HepG2 (cell line): Measurements from ENCODE around the gene CDK14. TPM values are rescaled to one million over a fixed set of nuclear protein-coding genes. Genes with fewer than 3 reads are reported as not detected.
"Not testable (repeated sequence)": the region's sequence is repeated elsewhere in the genome, so short reads cannot be mapped to it uniquely, and the experiment has no call there.

Source experiments
- ATAC-seq: fragments of 200-7000 bp; cut with Tn5 transposase; 3 replicates; pipeline ENCODE4 v1.9.1; 2020; ENCODE audit warnings: mild to moderate bottlenecking, moderate library complexity
- BruUV-seq: library from RNA; stranded (reverse); fragments of 400-500 nt; replicated peaks from 2 replicates; lab custom pipeline; 2021; lab: Mats Ljungman, UMichigan
- CTCF ChIA-PET: fragments of 300-600 bp; formaldehyde crosslinking; extraction: SDS; loops from one replicate; lab custom pipeline; 2021; ENCODE audit warnings: low total read pairs, inconsistent platforms, low intra/inter-chr PET ratio; lab: Yijun Ruan, JAX
- POLR2A ChIA-PET: fragments of 350-600 bp; sonication (Branson Sonifier 250); formaldehyde crosslinking; loops from one replicate; lab custom pipeline; 2020; ENCODE audit warnings: antibody characterized with exemption, inconsistent platforms; lab: Yijun Ruan, JAX
- DNase-seq: peaks from one replicate; pipeline ENCODE4 v3.0.0-alpha.2; 2015; ENCODE audit warnings: low spot score
- FAIRE-seq: peaks from 3 replicates; lab custom pipeline; 2011; peaks lifted over from hg19 to GRCh38; lab: Jason Lieb, UNC
- H2AFZ ChIP-seq: one replicate; pipeline ENCODE4 v1.6.1; 2011; ENCODE audit warnings: low read length, inconsistent platforms
- H3K27ac ChIP-seq: fragments of 300-600 bp; 3 replicates; pipeline ENCODE4 v1.8.0; 2011; ENCODE audit warnings: mixed run types, mild to moderate bottlenecking, mixed read lengths, low read length, inconsistent platforms; ENCODE audit not compliant: insufficient read depth; ENCODE audit errors: extremely low read length
- H3K27me3 ChIP-seq, 2 experiments: fragments of 200-600 bp in 1 of 2; 2 replicates in 1 of 2; 3 replicates in 1 of 2; pipeline versions ENCODE4 v1.6.0 to v1.8.0; 2011; ENCODE audit warnings: low read length in 2 of 2, mild to moderate bottlenecking in 2 of 2, moderate library complexity in 2 of 2, inconsistent platforms in 1 of 2; ENCODE audit not compliant: insufficient read depth in 2 of 2, control insufficient read depth in 1 of 2
- H3K36me3 ChIP-seq, 2 experiments: fragments of 200-600 bp in 1 of 2; replicated peaks in 1 of 2; 2 replicates in 1 of 2; 3 replicates in 1 of 2; pipeline versions ENCODE4 v1.5.1 to v1.8.0; 2011; ENCODE audit warnings: low read length in 2 of 2, inconsistent platforms in 1 of 2; ENCODE audit not compliant: insufficient read depth in 2 of 2, control insufficient read depth in 1 of 2
- H3K4me1 ChIP-seq: 2 replicates; pipeline ENCODE4 v1.5.1; 2012; ENCODE audit warnings: low read length, inconsistent platforms; ENCODE audit not compliant: insufficient read depth
- H3K4me2 ChIP-seq: 2 replicates; pipeline ENCODE4 v1.6.0; 2011; ENCODE audit warnings: low read depth, low read length, inconsistent platforms
- H3K4me3 ChIP-seq, 3 experiments: fragments of 200-600 bp in 1 of 3; sonication (generic), shearing (Covaris generic) in 1 of 3; replicated peaks in 1 of 3; 2 replicates each; pipeline ENCODE4 v1.5.1; 2011 to 2016; ENCODE audit warnings: low read length in 3 of 3, inconsistent platforms in 2 of 3, low read depth in 2 of 3, mild to moderate bottlenecking in 2 of 3, control low read depth in 1 of 3, mixed read lengths in 1 of 3; ENCODE audit not compliant: insufficient read depth in 1 of 3
- H3K79me2 ChIP-seq: one replicate; pipeline ENCODE4 v1.6.1; 2011; ENCODE audit warnings: low read length, inconsistent platforms; ENCODE audit not compliant: insufficient read depth
- H3K9ac ChIP-seq: 2 replicates; pipeline ENCODE4 v1.6.0; 2011; ENCODE audit warnings: mild to moderate bottlenecking, low read depth, low read length, inconsistent platforms; ENCODE audit not compliant: insufficient read depth
- H3K9me3 ChIP-seq: 2 replicates; pipeline ENCODE4 v1.5.1; 2012; ENCODE audit warnings: mild to moderate bottlenecking, low read length
- H4K20me1 ChIP-seq: 2 replicates; pipeline ENCODE4 v1.6.0; 2011; ENCODE audit warnings: inconsistent platforms, mild to moderate bottlenecking, low read length, moderate library complexity; ENCODE audit not compliant: insufficient read depth
- FOXO1 ChIP-seq: sonication (generic); formaldehyde crosslinking; IDR thresholded peaks from 2 replicates; pipeline ENCODE4 v1.4.0; 2020; ENCODE audit warnings: missing genetic modification reagents
- HDAC2 ChIP-seq: sonication (generic); formaldehyde crosslinking; IDR thresholded peaks from 2 replicates; pipeline ENCODE4 v1.4.0; 2020; ENCODE audit warnings: missing genetic modification reagents
- ZC3H4 ChIP-seq: sonication (generic); formaldehyde crosslinking; IDR thresholded peaks from 2 replicates; pipeline ENCODE4 v1.4.0; 2020; ENCODE audit warnings: missing genetic modification reagents, borderline replicate concordance
- ZNF296 ChIP-seq: sonication (generic); formaldehyde crosslinking; conservative IDR thresholded peaks from 2 replicates; pipeline ENCODE4 v1.5.0; 2020; ENCODE audit warnings: mild to moderate bottlenecking, missing genetic modification reagents
- ZNF550 ChIP-seq: sonication (generic); formaldehyde crosslinking; IDR thresholded peaks from 2 replicates; pipeline ENCODE4 v1.4.0; 2020; ENCODE audit warnings: mild to moderate bottlenecking, missing genetic modification reagents, borderline replicate concordance
- ZNF713 ChIP-seq: sonication (generic); formaldehyde crosslinking; IDR thresholded peaks from 2 replicates; pipeline ENCODE4 v1.4.0; 2020; ENCODE audit warnings: mild to moderate bottlenecking, missing genetic modification reagents
- ZNF749 ChIP-seq: sonication (generic); formaldehyde crosslinking; IDR thresholded peaks from 2 replicates; pipeline ENCODE4 v1.8.0; 2022; ENCODE audit warnings: mild to moderate bottlenecking, missing genetic modification reagents, moderate library complexity, borderline replicate concordance
- WGBS: methylation state at CpG from one replicate; pipeline ENCODE4 v1.1.6; 2017; ENCODE audit warnings: low lambda C conversion rate; 5-methylcytosine and 5-hydroxymethylcytosine counted together
- in situ Hi-C: cut with HindIII; loops from 2 replicates; pipeline ENCODE4 v1.10.0; 2017; ENCODE audit warnings: low pct_unique_long_range_greater_than_20kb; ENCODE audit not compliant: extremely low pct_ligation_motif_present
- intact Hi-C: fragments of 100-400 bp; cut with micrococcal nuclease; formaldehyde crosslinking; loops from one replicate; pipeline ENCODE4 v1.10.0; 2022; ENCODE audit not compliant: unreplicated experiment
- polyA plus RNA-seq, 8 experiments: library from polyadenylated mRNA; depleted of rRNA in 3 of 8; stranded (reverse) in 7 of 8; unstranded in 1 of 8; fragments of >200 nt; fragmentation: Illumina TruSeq in 4 of 8; extraction: Trizol in 4 of 8; gene quantifications; 2 replicates each; pipeline versions ENCODE4 v1.2.1 to v1.2.3, GENCODE V29; 2011 to 2016; ENCODE audit warnings: low read depth in 4 of 8, missing spikeins in 1 of 8, mixed read lengths in 1 of 8; ENCODE audit not compliant: insufficient read depth in 1 of 8
- total RNA-seq, 5 experiments: library from RNA; depleted of rRNA; stranded (reverse); fragments of >200 nt; fragmentation: Illumina TruSeq; extraction: Trizol; gene quantifications; 2 replicates each; pipeline ENCODE4 v1.2.3, GENCODE V29; 2016; ENCODE audit warnings: low read depth in 1 of 5
- TF ChIP-seq, protein P1 (sequence below): sonication (generic); formaldehyde crosslinking; conservative IDR thresholded peaks from 2 replicates; pipeline ENCODE4 v1.8.0; 2022; ENCODE audit warnings: mild to moderate bottlenecking, moderate library complexity, missing genetic modification reagents
- TF ChIP-seq, protein P2 (sequence below): sonication (generic); formaldehyde crosslinking; IDR thresholded peaks from 2 replicates; pipeline ENCODE4 v1.4.0; 2020; ENCODE audit warnings: missing genetic modification reagents

CDK14 gene
- total and polyA plus RNA-seq, 2 of the 13 experiments (the other 11 are each of a cell fraction or from before 2014, with no cell fraction given) = 0.26 to 0.71 TPM

DNA sequence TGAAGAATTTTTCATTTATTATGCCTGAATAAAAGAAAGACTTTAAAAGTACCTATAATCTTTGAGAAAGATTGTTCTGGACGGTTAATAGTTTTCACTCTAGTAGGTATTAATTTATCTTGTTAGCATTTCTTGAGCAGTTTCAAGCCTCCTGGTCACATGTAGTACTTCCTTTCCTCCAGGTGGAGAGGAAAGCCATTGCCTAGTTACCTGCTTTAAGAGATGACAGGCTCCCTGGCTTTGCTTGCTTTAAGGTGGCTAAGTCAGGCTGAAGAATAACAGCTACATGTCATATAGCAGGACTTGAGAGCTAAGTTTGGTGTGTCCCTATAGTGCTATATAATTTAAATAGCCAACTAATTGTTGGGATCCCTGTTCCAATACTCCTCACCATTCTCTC lies 160.2 kb downstream of the CDK14 start:
- H3K9me3 ChIP-seq = no peaks in the 10 kb centered on the region
- H3K4me1 ChIP-seq = peaks cover 18% of the 10 kb centered on the region
- H3K27me3 ChIP-seq = peaks cover 0 to 52% of the 10 kb centered on the region in 2 experiments; a peak in 3 of 5 replicates
- ATAC-seq (no peak), DNase-seq (no peak), FAIRE-seq (no peak)
- no peak overlapping the region for H3K4me3 ChIP-seq
- no peak for TF ChIP-seq ZNF296 (CRISPR knock-in tag)
- TF ChIP-seq, protein P1, sequence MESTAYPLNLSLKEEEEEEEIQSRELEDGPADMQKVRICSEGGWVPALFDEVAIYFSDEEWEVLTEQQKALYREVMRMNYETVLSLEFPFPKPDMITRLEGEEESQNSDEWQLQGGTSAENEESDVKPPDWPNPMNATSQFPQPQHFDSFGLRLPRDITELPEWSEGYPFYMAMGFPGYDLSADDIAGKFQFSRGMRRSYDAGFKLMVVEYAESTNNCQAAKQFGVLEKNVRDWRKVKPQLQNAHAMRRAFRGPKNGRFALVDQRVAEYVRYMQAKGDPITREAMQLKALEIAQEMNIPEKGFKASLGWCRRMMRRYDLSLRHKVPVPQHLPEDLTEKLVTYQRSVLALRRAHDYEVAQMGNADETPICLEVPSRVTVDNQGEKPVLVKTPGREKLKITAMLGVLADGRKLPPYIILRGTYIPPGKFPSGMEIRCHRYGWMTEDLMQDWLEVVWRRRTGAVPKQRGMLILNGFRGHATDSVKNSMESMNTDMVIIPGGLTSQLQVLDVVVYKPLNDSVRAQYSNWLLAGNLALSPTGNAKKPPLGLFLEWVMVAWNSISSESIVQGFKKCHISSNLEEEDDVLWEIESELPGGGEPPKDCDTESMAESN (CRISPR knock-in tag) = no peak
- no peak for TF ChIP-seq ZC3H4 (CRISPR knock-in tag)
- TF ChIP-seq ZNF749 (CRISPR knock-in tag) = no peak
- no peak for TF ChIP-seq ZNF550 (CRISPR knock-in tag)
- TF ChIP-seq FOXO1 = no peak
- TF ChIP-seq ZNF713 (CRISPR knock-in tag) = no peak
- TF ChIP-seq, protein P2, sequence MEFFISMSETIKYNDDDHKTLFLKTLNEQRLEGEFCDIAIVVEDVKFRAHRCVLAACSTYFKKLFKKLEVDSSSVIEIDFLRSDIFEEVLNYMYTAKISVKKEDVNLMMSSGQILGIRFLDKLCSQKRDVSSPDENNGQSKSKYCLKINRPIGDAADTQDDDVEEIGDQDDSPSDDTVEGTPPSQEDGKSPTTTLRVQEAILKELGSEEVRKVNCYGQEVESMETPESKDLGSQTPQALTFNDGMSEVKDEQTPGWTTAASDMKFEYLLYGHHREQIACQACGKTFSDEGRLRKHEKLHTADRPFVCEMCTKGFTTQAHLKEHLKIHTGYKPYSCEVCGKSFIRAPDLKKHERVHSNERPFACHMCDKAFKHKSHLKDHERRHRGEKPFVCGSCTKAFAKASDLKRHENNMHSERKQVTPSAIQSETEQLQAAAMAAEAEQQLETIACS (CRISPR knock-in tag) = no peak
- TF ChIP-seq HDAC2 (CRISPR knock-in tag) = no peak
- no peaks in the 10 kb centered on the region; the same call in 1 of the 2 replicates for H4K20me1 ChIP-seq
- in situ Hi-C loops = no loop called here
- ChIA-PET POLR2A (no interaction called here), CTCF (no interaction called here)
- H2AFZ ChIP-seq = no peak overlapping the region
- intact Hi-C loops = no loop called here
- no peak overlapping the region for H3K27ac ChIP-seq
- BruUV-seq = no TSS peak
- H3K36me3 ChIP-seq = no peaks in the 10 kb centered on the region
- 42% methylated on average over 1 of the region's 1 CpG for WGBS
- no peaks in the 10 kb centered on the region for H3K79me2 ChIP-seq
- no peak overlapping the region for H3K4me2 ChIP-seq
- no peak overlapping the region for H3K9ac ChIP-seq

DNA sequence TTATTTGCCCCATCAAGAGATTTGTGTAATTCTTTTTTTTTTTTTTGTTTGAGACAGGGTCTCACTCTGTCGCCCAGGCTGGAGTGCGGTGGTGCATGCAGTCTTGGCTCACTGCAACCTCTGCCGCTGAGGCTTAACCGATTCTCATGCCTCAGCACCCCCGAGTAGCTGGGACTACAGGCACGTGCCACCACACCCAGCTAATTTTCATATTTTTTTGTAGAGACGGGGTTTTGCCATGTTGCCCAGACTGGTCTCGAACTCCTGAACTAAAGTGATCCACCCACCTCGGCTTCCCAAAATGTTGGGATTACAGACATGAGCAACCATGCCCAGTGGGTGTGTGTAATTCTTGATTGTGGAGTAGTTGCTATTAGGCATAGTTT lies 161.4 kb downstream of the CDK14 start:
- peaks cover 0 to 56% of the 10 kb centered on the region in 2 experiments; a peak in 3 of 5 replicates for H3K27me3 ChIP-seq
- H3K4me2 ChIP-seq, H4K20me1 ChIP-seq, H3K4me3 ChIP-seq, H3K79me2 ChIP-seq, BruUV-seq, H3K27ac ChIP-seq, H2AFZ ChIP-seq, FAIRE-seq, H3K9me3 ChIP-seq, intact Hi-C loops, H3K9ac ChIP-seq, POLR2A ChIA-PET, CTCF ChIA-PET, DNase-seq, ATAC-seq, in situ Hi-C loops, H3K36me3 ChIP-seq: not testable (repeated sequence)
- 80% methylated on average over 9 of the region's 9 CpGs for WGBS
- peaks cover 18% of the 10 kb centered on the region for H3K4me1 ChIP-seq
